ENCODE results near the gene SLBP.

SLBP gene

DNA sequence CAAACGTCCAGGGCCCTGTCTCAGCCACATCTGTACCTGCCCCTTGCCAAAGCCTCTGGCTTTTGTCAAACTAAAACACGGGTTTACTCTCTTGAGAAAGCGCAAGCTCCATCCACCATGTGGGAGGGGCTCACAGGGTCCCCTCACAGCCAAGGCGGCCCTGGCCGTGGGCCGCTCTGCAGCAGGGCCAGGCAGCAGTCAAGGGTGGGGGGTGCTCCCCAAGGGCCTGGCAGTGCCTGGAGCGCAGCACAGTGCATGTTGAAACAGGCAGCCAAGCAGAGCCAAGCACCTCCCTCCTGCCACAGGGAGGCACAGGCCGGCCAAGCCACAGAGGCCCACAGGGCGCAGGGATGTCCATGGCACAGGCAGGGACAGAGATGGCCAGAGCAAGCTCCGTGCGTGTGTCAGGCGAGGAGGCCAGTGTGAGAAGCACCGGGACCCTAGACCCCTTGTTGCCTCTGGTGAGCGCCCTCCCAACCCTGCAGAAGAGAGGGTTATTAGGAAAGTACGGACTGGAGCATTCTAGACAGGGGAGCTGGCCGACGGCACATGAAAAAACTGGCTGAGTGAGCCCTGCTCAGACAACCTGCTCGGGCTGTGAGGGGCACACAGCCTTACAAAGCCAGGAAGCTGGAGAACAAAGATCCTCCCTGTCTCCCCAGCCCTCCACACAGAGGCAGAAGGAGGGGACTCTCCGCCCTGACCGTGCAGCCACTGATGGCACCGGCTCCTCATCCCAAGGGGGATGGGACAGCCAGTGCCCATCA is 67.0 kb downstream of the SLBP start:
- no peak for DNase-seq

DNA sequence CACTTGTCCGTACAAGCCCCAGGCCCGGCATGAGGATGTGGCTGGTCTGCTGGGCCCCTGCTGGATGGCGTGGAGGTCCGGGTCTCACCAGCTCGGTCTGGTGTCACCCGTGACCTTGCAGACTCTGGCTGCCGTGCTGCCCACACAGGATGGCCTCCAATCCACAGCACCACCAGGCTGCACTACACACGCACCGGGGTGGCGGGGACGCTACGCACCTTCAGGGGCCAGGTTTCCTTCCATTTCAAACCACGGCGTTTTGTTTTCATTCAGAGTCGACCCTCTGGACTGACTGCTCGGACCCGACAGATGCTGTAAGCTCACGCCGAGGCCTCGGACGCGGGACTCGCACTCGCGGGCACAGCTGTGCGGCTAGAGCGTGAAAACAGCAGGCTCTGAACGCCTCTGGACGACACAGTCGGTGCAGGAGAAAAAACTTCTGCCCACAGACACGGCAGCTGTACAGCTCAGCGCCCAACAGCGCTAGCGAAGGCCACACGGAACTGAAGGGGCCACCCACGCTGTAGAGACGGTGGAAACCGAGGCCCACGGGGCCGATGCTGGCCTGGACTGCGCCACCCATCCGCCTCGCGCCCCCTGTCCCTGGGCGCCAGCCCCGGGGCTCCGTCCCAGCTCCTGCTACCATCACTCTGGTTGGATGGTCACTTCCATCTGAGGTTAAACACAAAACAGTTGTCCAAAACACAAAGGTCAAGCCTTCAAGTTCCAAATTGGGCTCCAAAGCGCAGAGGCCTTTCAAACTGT is 68.0 kb downstream of the SLBP start:
- DNase-seq = no peak

Data from stimulated activated CD4-positive, alpha-beta T cell treated with anti-CD3 and anti-CD28 coated beads, Interleukin-1b, Interleukin-23, amount 100 ng/mL, for 48 hours (primary cell).